HepG2 (cell line): Measurements from ENCODE around the gene TTLL6. TPM values are rescaled to one million over a fixed set of nuclear protein-coding genes. Genes with fewer than 3 reads are reported as not detected.

Source experiments
- ATAC-seq: fragments of 200-7000 bp; cut with Tn5 transposase; 3 replicates; pipeline ENCODE4 v1.9.1; 2020; ENCODE audit warnings: mild to moderate bottlenecking, moderate library complexity
- BruUV-seq: library from RNA; stranded (reverse); fragments of 400-500 nt; replicated peaks from 2 replicates; lab custom pipeline; 2021; lab: Mats Ljungman, UMichigan
- CTCF ChIA-PET: fragments of 300-600 bp; formaldehyde crosslinking; extraction: SDS; loops from one replicate; lab custom pipeline; 2021; ENCODE audit warnings: low total read pairs, inconsistent platforms, low intra/inter-chr PET ratio; lab: Yijun Ruan, JAX
- POLR2A ChIA-PET: fragments of 350-600 bp; sonication (Branson Sonifier 250); formaldehyde crosslinking; loops from one replicate; lab custom pipeline; 2020; ENCODE audit warnings: antibody characterized with exemption, inconsistent platforms; lab: Yijun Ruan, JAX
- DNase-seq: peaks from one replicate; pipeline ENCODE4 v3.0.0-alpha.2; 2015; ENCODE audit warnings: low spot score
- FAIRE-seq: peaks from 3 replicates; lab custom pipeline; 2011; peaks lifted over from hg19 to GRCh38; lab: Jason Lieb, UNC
- H2AFZ ChIP-seq: one replicate; pipeline ENCODE4 v1.6.1; 2011; ENCODE audit warnings: low read length, inconsistent platforms
- H3K27ac ChIP-seq: fragments of 300-600 bp; 3 replicates; pipeline ENCODE4 v1.8.0; 2011; ENCODE audit warnings: mixed run types, mild to moderate bottlenecking, mixed read lengths, low read length, inconsistent platforms; ENCODE audit not compliant: insufficient read depth; ENCODE audit errors: extremely low read length
- H3K27me3 ChIP-seq, 2 experiments: fragments of 200-600 bp in 1 of 2; 2 replicates in 1 of 2; 3 replicates in 1 of 2; pipeline versions ENCODE4 v1.6.0 to v1.8.0; 2011; ENCODE audit warnings: low read length in 2 of 2, mild to moderate bottlenecking in 2 of 2, moderate library complexity in 2 of 2, inconsistent platforms in 1 of 2; ENCODE audit not compliant: insufficient read depth in 2 of 2, control insufficient read depth in 1 of 2
- H3K36me3 ChIP-seq, 2 experiments: fragments of 200-600 bp in 1 of 2; replicated peaks in 1 of 2; 2 replicates in 1 of 2; 3 replicates in 1 of 2; pipeline versions ENCODE4 v1.5.1 to v1.8.0; 2011; ENCODE audit warnings: low read length in 2 of 2, inconsistent platforms in 1 of 2; ENCODE audit not compliant: insufficient read depth in 2 of 2, control insufficient read depth in 1 of 2
- H3K4me1 ChIP-seq: 2 replicates; pipeline ENCODE4 v1.5.1; 2012; ENCODE audit warnings: low read length, inconsistent platforms; ENCODE audit not compliant: insufficient read depth
- H3K4me2 ChIP-seq: 2 replicates; pipeline ENCODE4 v1.6.0; 2011; ENCODE audit warnings: low read depth, low read length, inconsistent platforms
- H3K4me3 ChIP-seq, 3 experiments: fragments of 200-600 bp in 1 of 3; sonication (generic), shearing (Covaris generic) in 1 of 3; replicated peaks in 1 of 3; 2 replicates each; pipeline ENCODE4 v1.5.1; 2011 to 2016; ENCODE audit warnings: low read length in 3 of 3, inconsistent platforms in 2 of 3, low read depth in 2 of 3, mild to moderate bottlenecking in 2 of 3, control low read depth in 1 of 3, mixed read lengths in 1 of 3; ENCODE audit not compliant: insufficient read depth in 1 of 3
- H3K79me2 ChIP-seq: one replicate; pipeline ENCODE4 v1.6.1; 2011; ENCODE audit warnings: low read length, inconsistent platforms; ENCODE audit not compliant: insufficient read depth
- H3K9ac ChIP-seq: 2 replicates; pipeline ENCODE4 v1.6.0; 2011; ENCODE audit warnings: mild to moderate bottlenecking, low read depth, low read length, inconsistent platforms; ENCODE audit not compliant: insufficient read depth
- H3K9me3 ChIP-seq: 2 replicates; pipeline ENCODE4 v1.5.1; 2012; ENCODE audit warnings: mild to moderate bottlenecking, low read length
- H4K20me1 ChIP-seq: 2 replicates; pipeline ENCODE4 v1.6.0; 2011; ENCODE audit warnings: inconsistent platforms, mild to moderate bottlenecking, low read length, moderate library complexity; ENCODE audit not compliant: insufficient read depth
- DNMT3B ChIP-seq: conservative IDR thresholded peaks from 2 replicates; pipeline ENCODE4 v1.6.1; 2016; ENCODE audit warnings: missing biosample characterization, control low read depth
- HMGXB4 ChIP-seq, 2 experiments: sonication (generic) in 1 of 2; formaldehyde crosslinking in 1 of 2; IDR thresholded peaks; 2 replicates each; pipeline versions ENCODE4 v1.4.0 to v1.6.1; 2018 to 2020; ENCODE audit warnings: missing genetic modification reagents in 2 of 2, borderline replicate concordance in 1 of 2, low read depth in 1 of 2, mild to moderate bottlenecking in 1 of 2, missing biosample characterization in 1 of 2
- HOXA9 ChIP-seq: sonication (generic); formaldehyde crosslinking; IDR thresholded peaks from 2 replicates; pipeline ENCODE4 v1.8.1; 2022; ENCODE audit warnings: missing genetic modification reagents, mild to moderate bottlenecking, moderate library complexity, borderline replicate concordance
- KAT7 ChIP-seq: IDR thresholded peaks from 2 replicates; pipeline ENCODE4 v1.6.1; 2018; ENCODE audit warnings: borderline replicate concordance, missing compliant biosample characterization
- MIXL1 ChIP-seq: IDR thresholded peaks from 2 replicates; pipeline ENCODE4 v1.6.1; 2016
- MLLT10 ChIP-seq: sonication (generic); formaldehyde crosslinking; IDR thresholded peaks from 2 replicates; pipeline ENCODE4 v1.4.0; 2020; ENCODE audit warnings: missing genetic modification reagents
- MTF1 ChIP-seq: sonication (generic); formaldehyde crosslinking; IDR thresholded peaks from 2 replicates; pipeline ENCODE4 v1.5.0; 2020; ENCODE audit warnings: missing genetic modification reagents
- MXD3 ChIP-seq: IDR thresholded peaks from 2 replicates; pipeline ENCODE4 v1.6.1; 2016; ENCODE audit warnings: mild to moderate bottlenecking, missing biosample characterization, missing genetic modification reagents
- PLSCR1 ChIP-seq: sonication (generic); formaldehyde crosslinking; IDR thresholded peaks from 2 replicates; pipeline ENCODE4 v1.5.0; 2020; ENCODE audit warnings: missing genetic modification reagents, mild to moderate bottlenecking, borderline replicate concordance
- RAD21 ChIP-seq: fragments of 450-650 bp; formaldehyde crosslinking; IDR thresholded peaks from 2 replicates; pipeline ENCODE4 v1.5.0; 2020; ENCODE audit warnings: mild to moderate bottlenecking
- RARG ChIP-seq: sonication (generic); formaldehyde crosslinking; IDR thresholded peaks from 2 replicates; pipeline ENCODE4 v1.4.0; 2020; ENCODE audit warnings: low read depth, mild to moderate bottlenecking, missing genetic modification reagents
- RCOR2 ChIP-seq: IDR thresholded peaks from 2 replicates; pipeline ENCODE4 v1.6.1; 2016; ENCODE audit warnings: missing biosample characterization, missing genetic modification reagents
- SMC3 ChIP-seq: IDR thresholded peaks from 2 replicates; pipeline ENCODE4 v1.6.1; 2011; ENCODE audit warnings: low read length, improper control_type of control experiment
- SOX6 ChIP-seq, 2 experiments: fragments of 450-650 bp in 1 of 2; sonication (generic) in 1 of 2; formaldehyde crosslinking in 1 of 2; IDR thresholded peaks; 2 replicates each; pipeline versions ENCODE4 v1.4.0 to v1.6.1; 2017 to 2020; ENCODE audit warnings: antibody characterized with exemption in 1 of 2, mild to moderate bottlenecking in 1 of 2, missing genetic modification reagents in 1 of 2
- TGIF2 ChIP-seq: IDR thresholded peaks from 2 replicates; pipeline ENCODE4 v1.6.1; 2016; ENCODE audit warnings: control low read depth, missing compliant biosample characterization
- THAP8 ChIP-seq: sonication (generic); formaldehyde crosslinking; IDR thresholded peaks from 2 replicates; pipeline ENCODE4 v1.5.1; 2020; ENCODE audit warnings: missing genetic modification reagents, mild to moderate bottlenecking, borderline replicate concordance
- ZNF577 ChIP-seq: sonication (generic); formaldehyde crosslinking; IDR thresholded peaks from 2 replicates; pipeline ENCODE4 v1.4.0; 2020; ENCODE audit warnings: mild to moderate bottlenecking, low read depth, missing genetic modification reagents, borderline replicate concordance
- ZNF800 ChIP-seq: sonication (generic); formaldehyde crosslinking; IDR thresholded peaks from 2 replicates; pipeline ENCODE4 v1.4.0; 2020; ENCODE audit warnings: missing genetic modification reagents
- WGBS: methylation state at CpG from one replicate; pipeline ENCODE4 v1.1.6; 2017; ENCODE audit warnings: low lambda C conversion rate; 5-methylcytosine and 5-hydroxymethylcytosine counted together
- in situ Hi-C: cut with HindIII; loops from 2 replicates; pipeline ENCODE4 v1.10.0; 2017; ENCODE audit warnings: low pct_unique_long_range_greater_than_20kb; ENCODE audit not compliant: extremely low pct_ligation_motif_present
- intact Hi-C: fragments of 100-400 bp; cut with micrococcal nuclease; formaldehyde crosslinking; loops from one replicate; pipeline ENCODE4 v1.10.0; 2022; ENCODE audit not compliant: unreplicated experiment
- polyA plus RNA-seq, 8 experiments: library from polyadenylated mRNA; depleted of rRNA in 3 of 8; stranded (reverse) in 7 of 8; unstranded in 1 of 8; fragments of >200 nt; fragmentation: Illumina TruSeq in 4 of 8; extraction: Trizol in 4 of 8; gene quantifications; 2 replicates each; pipeline versions ENCODE4 v1.2.1 to v1.2.3, GENCODE V29; 2011 to 2016; ENCODE audit warnings: low read depth in 4 of 8, missing spikeins in 1 of 8, mixed read lengths in 1 of 8; ENCODE audit not compliant: insufficient read depth in 1 of 8
- total RNA-seq, 5 experiments: library from RNA; depleted of rRNA; stranded (reverse); fragments of >200 nt; fragmentation: Illumina TruSeq; extraction: Trizol; gene quantifications; 2 replicates each; pipeline ENCODE4 v1.2.3, GENCODE V29; 2016; ENCODE audit warnings: low read depth in 1 of 5

TTLL6 gene
- total and polyA plus RNA-seq, 2 of the 13 experiments (the other 11 are each of a cell fraction or from before 2014, with no cell fraction given), result 0.04 to 0.08 TPM

- ChIA-PET POLR2A (interaction anchor here (1.0 to 1.6 kb wide), 2 partner anchors 67 to 154 kb away, joined by 4 to 5 read pairs; no protein-coding TSS in a partner anchor), CTCF (interaction anchor here (0.6 to 3.8 kb wide), 5 partner anchors 66 to 160 kb away, joined by 3 to 47 read pairs (median 6); no protein-coding TSS in a partner anchor)
- Histone ChIP-seq H3K4me1 (no peaks in the 10 kb centered on the region), H4K20me1 (no peaks in the 10 kb centered on the region), H3K27me3 (peaks cover 23 to 82% of the 10 kb centered on the region in 2 experiments), H3K4me2 (peak overlapping the region; percentile 11; the same call in 1 of the 2 replicates), H3K9me3 (no peaks in the 10 kb centered on the region), H2AFZ (no peak overlapping the region), H3K79me2 (no peaks in the 10 kb centered on the region), H3K27ac (no peak overlapping the region), H3K36me3 (no peaks in the 10 kb centered on the region), H3K9ac (no peak overlapping the region), H3K4me3 (no peak overlapping the region; a peak in 1 of 6 replicates)
- WGBS, result 24% methylated on average over 27 of the region's 32 CpGs
- in situ Hi-C loops, result loop anchor here (5.0 kb wide), 2 partner anchors 63 to 153 kb away; no protein-coding TSS in a partner anchor
- intact Hi-C loops, result loop anchor here (1.0 to 2.0 kb wide), 2 partner anchors 67 to 154 kb away; no protein-coding TSS in a partner anchor
- ATAC-seq (peak; percentile 89), DNase-seq (peak; percentile 56), FAIRE-seq (peak; percentile 82)
- BruUV-seq, result no TSS peak
- TF ChIP-seq ZNF800 (CRISPR knock-in tag), result no peak
- TF ChIP-seq MIXL1 (CRISPR knock-in tag), result 0 out of 2 replicates have a peak, but pooled peaks have one; percentile 18
- no peak for TF ChIP-seq RCOR2 (CRISPR knock-in tag)
- TF ChIP-seq MLLT10 (CRISPR knock-in tag), result no peak
- no peak for TF ChIP-seq TGIF2 (CRISPR knock-in tag)
- TF ChIP-seq PLSCR1 (CRISPR knock-in tag), result no peak
- TF ChIP-seq RARG (CRISPR knock-in tag), result no peak
- peak; percentile 77 for TF ChIP-seq SMC3
- TF ChIP-seq KAT7, result no peak
- TF ChIP-seq HMGXB4 (CRISPR knock-in tag; IDR thresholded peaks at IDR 0.05; ENCODE audit: borderline replicate concordance in 1 of 2, low read depth in 1 of 2), result 0 out of 4 replicates have a peak, but pooled peaks of 1 of the 2 experiments have one; percentile 25
- no peak for TF ChIP-seq SOX6 (IDR thresholded peaks at IDR 0.05)
- no peak for TF ChIP-seq SOX6 (CRISPR knock-in tag; IDR thresholded peaks at IDR 0.05)
- TF ChIP-seq THAP8 (CRISPR knock-in tag), result no peak
- TF ChIP-seq DNMT3B (CRISPR knock-in tag), result no peak
- no peak for TF ChIP-seq ZNF577 (CRISPR knock-in tag)
- no peak for TF ChIP-seq MTF1 (CRISPR knock-in tag)
- TF ChIP-seq HOXA9 (CRISPR knock-in tag), result no peak
- TF ChIP-seq MXD3 (CRISPR knock-in tag), result no peak
- TF ChIP-seq RAD21 (CRISPR knock-in tag), result peak; percentile 69
Measured at GRCh38 chr17:48724251-48725003, 92.6 kb downstream of the TTLL6 start.
